Lower leg skin (tissue), 4 donors: ENCODE measurements around the gene DLGAP4. TPM values are rescaled to one million over a fixed set of nuclear protein-coding genes. Genes with fewer than 3 reads are reported as not detected.

Experiments
- DNase-seq, 2 donors: peaks; one replicate each; pipeline ENCODE4 v3.0.0-alpha.2; 2019; ENCODE audit warnings: low spot score in 2 of 2
- H3K4me3 ChIP-seq: fragments of 200-600 bp; sonication (generic); 2 replicates; pipeline ENCODE4 v1.5.1; 2017; ENCODE audit warnings: mild to moderate bottlenecking, low read depth; ENCODE audit not compliant: poor library complexity, severe bottlenecking
- CTCF ChIP-seq, 3 donors: fragments of 450-650 bp; IDR thresholded peaks; one replicate each; pipeline ENCODE4 v1.5.1; 2016; ENCODE audit warnings: antibody characterized with exemption in 3 of 3, mild to moderate bottlenecking in 3 of 3, moderate library complexity in 2 of 3
- POLR2A ChIP-seq, 2 donors: fragments of 450-650 bp; IDR thresholded peaks; one replicate each; pipeline ENCODE4 v1.6.1; 2016 to 2017; ENCODE audit warnings: antibody characterized with exemption in 2 of 2, mild to moderate bottlenecking in 1 of 2, moderate library complexity in 1 of 2
- WGBS, 2 donors: methylation state at CpG; one replicate each; pipeline ENCODE4 v1.1.5; 2018; 5-methylcytosine and 5-hydroxymethylcytosine counted together
- intact Hi-C: fragments of 100-400 bp; cut with DNase I; formaldehyde crosslinking; loops from one replicate; pipeline ENCODE4 v1.15.0; 2023; ENCODE audit warnings: low total_unique reads
- total RNA-seq, 4 donors: library from RNA; depleted of rRNA; stranded (reverse); fragments of >200 nt; gene quantifications; one replicate each; pipeline ENCODE4 v1.1.0, GENCODE V29; 2016

The DLGAP4 gene
- total RNA-seq, 4 donors from 2014 or later: 75.9 to 162 (median 87.7) TPM

GRCh38 chr20:36481380-36482043 lies 175.4 kb downstream of the DLGAP4 start:
- no peak for DNase-seq
- no peak overlapping the region for H3K4me3 ChIP-seq
- TF ChIP-seq CTCF (IDR thresholded peaks at IDR 0.05) (no peak), POLR2A (IDR thresholded peaks at IDR 0.05) (no peak)
- 64 to 73% methylated on average over 9 of the region's 9 CpGs for WGBS, 2 donors
- intact Hi-C loops: no loop called here

- WGBS, 2 donors: 57 to 64% methylated on average over 7 to 8 of the region's 8 CpGs
- no peak overlapping the region for H3K4me3 ChIP-seq
- TF ChIP-seq CTCF (IDR thresholded peaks at IDR 0.05): no peak
- no peak for TF ChIP-seq POLR2A (IDR thresholded peaks at IDR 0.05)
- DNase-seq: no peak
- intact Hi-C loops: no loop called here
Measured at GRCh38 chr20:36482044-36482473, 175.9 kb downstream of the DLGAP4 start.

DNA sequence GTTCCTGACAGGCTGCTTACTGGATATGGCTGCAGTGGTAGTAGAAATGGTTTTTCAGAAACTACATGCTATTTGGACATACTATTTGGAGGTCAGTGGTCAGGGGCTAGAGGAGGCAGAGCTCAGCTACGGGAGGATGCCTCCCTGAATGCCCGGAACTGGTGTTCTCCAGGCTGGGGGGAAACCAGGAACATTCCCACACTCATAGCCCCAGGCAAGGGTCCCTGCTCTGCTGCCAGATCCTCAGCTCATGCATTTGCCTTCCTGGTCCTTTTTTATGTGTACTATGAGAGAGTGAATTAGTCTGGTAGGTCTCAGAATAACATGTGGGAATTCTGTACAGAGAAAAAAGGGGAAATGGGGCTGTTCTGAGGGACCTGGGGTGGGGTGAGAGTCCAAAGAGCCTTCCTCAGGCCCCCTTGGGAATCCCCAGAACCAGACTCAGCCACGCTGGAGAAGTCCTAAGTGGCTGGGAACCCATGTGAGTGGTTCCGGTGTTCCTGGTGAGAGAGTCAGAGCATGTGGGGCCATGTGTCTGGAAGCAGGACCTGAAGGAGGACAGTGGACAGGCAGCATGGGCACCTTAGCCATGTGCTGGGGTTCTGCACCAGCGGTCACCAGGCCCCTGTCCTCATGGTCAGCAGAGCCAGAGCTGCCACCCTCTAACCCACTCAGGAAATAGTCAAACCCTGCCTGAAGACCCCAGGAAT lies 177.2 kb downstream of the DLGAP4 start:
- intact Hi-C loops: no loop called here
- no peak overlapping the region for H3K4me3 ChIP-seq
- no peak for TF ChIP-seq POLR2A (IDR thresholded peaks at IDR 0.05)
- no peak for TF ChIP-seq CTCF (IDR thresholded peaks at IDR 0.05)
- DNase-seq: no peak
- 71 to 79% methylated on average over 5 of the region's 5 CpGs for WGBS, 2 donors

DNA sequence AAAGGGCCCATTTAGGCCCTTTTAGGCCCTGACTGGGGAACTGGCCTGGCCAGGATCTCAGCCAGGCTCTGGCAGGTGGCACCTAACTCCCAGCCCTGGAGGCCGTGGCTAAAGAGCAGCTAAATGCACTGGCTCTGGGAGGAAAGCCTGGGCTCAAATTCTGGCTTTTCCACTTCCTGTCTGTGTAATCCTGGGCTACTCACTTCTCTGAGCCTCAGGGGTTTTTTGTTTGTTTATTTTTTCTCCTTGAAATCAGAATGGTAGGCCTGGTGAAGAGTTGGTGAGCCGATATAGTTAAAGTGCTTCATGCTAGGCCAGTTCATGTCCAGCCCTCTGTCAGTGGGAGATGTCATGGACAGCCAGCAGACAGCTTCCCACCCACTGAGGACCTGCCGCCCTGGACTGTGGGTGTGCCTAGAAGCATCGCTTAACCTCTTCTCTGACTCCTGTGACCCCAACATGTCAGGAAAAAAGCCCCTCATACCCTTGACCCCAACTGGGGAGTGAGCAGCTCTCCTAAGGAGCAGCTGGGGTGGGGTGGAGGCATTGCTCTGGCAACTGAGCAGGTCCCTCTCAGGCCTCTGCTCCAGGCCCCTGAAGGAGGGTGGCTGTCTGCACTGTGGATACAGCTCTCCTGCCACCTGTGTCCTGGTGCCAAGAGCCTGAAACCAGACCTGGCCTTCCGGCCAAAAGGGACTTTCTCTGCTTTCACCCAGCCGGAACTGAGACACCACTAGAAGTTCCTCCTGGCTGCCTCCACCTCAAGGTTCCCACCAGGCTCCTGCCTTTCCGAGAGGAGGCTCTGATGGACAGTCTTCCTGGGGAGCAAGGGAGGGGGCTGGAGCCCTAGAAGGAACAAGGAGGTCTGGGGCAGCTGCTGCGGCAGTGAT lies 178.0 kb downstream of the DLGAP4 start:
- TF ChIP-seq CTCF (IDR thresholded peaks at IDR 0.05) (no peak), POLR2A (IDR thresholded peaks at IDR 0.05) (no peak)
- no peak for DNase-seq
- no peak overlapping the region for H3K4me3 ChIP-seq
- intact Hi-C loops: no loop called here
- 46 to 56% methylated on average over 6 to 8 of the region's 8 CpGs for WGBS, 2 donors

DNA sequence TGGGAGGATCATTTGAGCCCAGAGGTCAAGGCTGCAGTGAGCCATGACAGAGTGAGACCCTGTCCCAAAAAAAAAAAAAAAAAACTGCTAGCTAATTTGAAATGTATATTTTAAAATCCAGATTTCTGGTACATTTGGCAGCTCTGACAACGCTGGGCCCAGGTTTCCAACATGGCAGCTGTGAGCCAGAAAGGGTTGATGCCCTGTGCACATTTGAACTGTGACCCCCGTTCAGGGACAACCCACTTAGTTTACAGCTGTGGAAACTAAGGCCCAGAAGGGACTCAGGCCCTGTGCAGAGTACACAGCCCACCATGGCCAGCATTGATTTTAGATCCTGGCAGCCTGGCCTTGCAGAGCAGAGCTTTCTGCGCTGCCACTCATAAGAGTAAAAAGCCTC lies 179.1 kb downstream of the DLGAP4 start:
- H3K4me3 ChIP-seq: no peak overlapping the region
- no peak for DNase-seq
- intact Hi-C loops: no loop called here
- WGBS, 2 donors: 85 to 88% methylated on average over 3 of the region's 3 CpGs
- TF ChIP-seq CTCF (IDR thresholded peaks at IDR 0.05) (no peak), POLR2A (IDR thresholded peaks at IDR 0.05) (no peak)
